Esophagus muscularis mucosa (tissue), 4 donors: Measurements from ENCODE around the gene GDI1.

Source experiments
- CTCF ChIP-seq, 3 experiments: fragments of 200-600 bp in 2 of 3; fragments of 450-650 bp in 1 of 3; sonication (generic) in 2 of 3; IDR thresholded peaks; one replicate each; pipeline ENCODE4 v1.5.1; 2017 to 2019; ENCODE audit warnings: antibody characterized with exemption in 3 of 3, mild to moderate bottlenecking in 2 of 3, moderate library complexity in 1 of 3
- EP300 ChIP-seq: sonication (generic); formaldehyde crosslinking; IDR thresholded peaks from one replicate; pipeline ENCODE4 v1.6.1; 2017; ENCODE audit warnings: antibody characterized with exemption
- POLR2AphosphoS5 ChIP-seq, 2 donors: sonication (generic); formaldehyde crosslinking; IDR thresholded peaks; one replicate each; pipeline ENCODE4 v1.6.1; 2017; ENCODE audit warnings: antibody characterized with exemption in 2 of 2

GRCh38 chrX:154485150-154486051, 48.4 kb downstream of the GDI1 start:
- TF ChIP-seq EP300 (no peak), POLR2AphosphoS5 (IDR thresholded peaks at IDR 0.05) (no peak), CTCF (IDR thresholded peaks at IDR 0.05) (no peak)
